Fibroblast of pulmonary artery (primary cell): ENCODE results near the gene ADGRL3.

ENCODE experiments used
- DNase-seq: peaks from one replicate; pipeline ENCODE4 v3.0.0-alpha.2; 2010; ENCODE audit warnings: low read depth
- H3K4me3 ChIP-seq: replicated peaks from 2 replicates; pipeline ENCODE4 v1.5.1; 2011; ENCODE audit warnings: low read depth, mild to moderate bottlenecking, control low read depth, low read length, moderate library complexity
- CTCF ChIP-seq: IDR thresholded peaks from 2 replicates; pipeline ENCODE4 v1.5.1; 2011; ENCODE audit warnings: mild to moderate bottlenecking, control low read depth, low read length, inconsistent platforms; ENCODE audit errors: missing control alignments

Gene ADGRL3

GRCh38 chr4:61239250-61239649, 39.1 kb downstream of the ADGRL3 start:
- no peak for TF ChIP-seq CTCF
- no peak overlapping the region for H3K4me3 ChIP-seq
- no peak for DNase-seq

- H3K4me3 ChIP-seq = no peak overlapping the region
- no peak for TF ChIP-seq CTCF
- no peak for DNase-seq
Observed at GRCh38 chr4:61243962-61244361, 43.8 kb downstream of the ADGRL3 start.

- no peak overlapping the region for H3K4me3 ChIP-seq
- TF ChIP-seq CTCF = no peak
- no peak for DNase-seq
Observed at GRCh38 chr4:61245069-61245714, 45.1 kb downstream of the ADGRL3 start.

- TF ChIP-seq CTCF = no peak
- H3K4me3 ChIP-seq = no peak overlapping the region
- peak; percentile 4 for DNase-seq
Observed at GRCh38 chr4:61246034-61246433, 45.9 kb downstream of the ADGRL3 start.

DNA sequence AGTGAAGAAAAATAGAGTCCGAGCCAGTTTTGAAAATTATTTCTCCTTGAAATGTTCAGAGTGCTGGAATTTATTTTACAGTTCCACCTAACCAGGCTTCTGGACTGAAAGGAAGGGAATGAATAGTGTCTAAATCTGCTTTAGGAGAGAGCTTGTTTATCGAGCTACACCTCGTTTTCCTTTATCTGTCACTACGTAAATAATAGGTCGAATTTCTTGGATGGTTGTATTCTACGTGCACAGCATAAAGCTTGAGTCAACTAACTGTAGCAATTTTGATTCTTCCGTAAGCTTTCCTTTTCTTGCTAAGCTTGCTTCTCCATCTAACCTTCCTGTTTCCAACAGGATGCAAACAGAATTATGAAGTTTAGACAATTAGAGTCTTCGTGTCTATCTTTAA, 48.6 kb downstream of the ADGRL3 start:
- no peak overlapping the region for H3K4me3 ChIP-seq
- no peak for DNase-seq
- TF ChIP-seq CTCF = no peak

DNA sequence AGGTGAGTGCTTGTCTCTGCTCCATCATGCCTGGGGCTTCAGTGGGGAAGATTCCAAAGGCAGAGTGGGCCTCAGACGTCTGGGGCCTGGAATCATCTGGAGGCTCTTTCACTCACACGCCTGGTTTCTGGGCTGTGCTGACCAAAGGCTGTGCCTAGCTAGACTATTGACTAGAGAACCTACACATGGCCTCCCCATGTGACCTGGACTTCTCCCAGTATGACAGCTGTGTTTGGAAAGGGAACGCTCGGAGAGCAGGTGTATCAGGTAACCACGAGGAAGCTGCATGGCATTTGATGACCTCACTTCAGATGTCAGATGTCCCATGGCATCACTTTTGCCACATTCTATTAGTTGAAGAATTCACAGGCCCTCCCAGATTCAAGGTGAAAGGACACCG, 51.0 kb downstream of the ADGRL3 start:
- DNase-seq = no peak
- no peak for TF ChIP-seq CTCF
- H3K4me3 ChIP-seq = no peak overlapping the region

DNA sequence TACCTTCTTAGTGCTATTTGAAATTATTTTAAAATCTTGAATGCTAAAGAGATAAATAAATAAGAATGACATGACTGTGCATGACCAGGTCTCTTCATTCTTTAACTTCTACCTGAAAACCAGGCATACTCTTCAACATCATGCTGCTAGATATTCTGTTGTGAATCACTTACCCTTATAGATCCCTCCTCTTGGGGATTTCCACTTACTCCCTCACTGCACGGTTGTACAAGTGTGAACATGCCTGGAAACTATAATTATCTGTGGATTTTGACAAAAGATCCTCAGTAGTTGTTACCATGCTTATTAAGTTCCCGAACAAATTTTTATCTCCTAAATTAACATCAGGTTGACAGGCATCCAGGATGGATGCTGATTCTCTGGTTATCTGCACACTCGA, 54.3 kb downstream of the ADGRL3 start:
- H3K4me3 ChIP-seq = no peak overlapping the region
- no peak for DNase-seq
- TF ChIP-seq CTCF = no peak
